Stomach (tissue), 9 donors: ENCODE data around the gene RNF11. TPM values are rescaled to one million over a fixed set of nuclear protein-coding genes. Genes with fewer than 3 reads are reported as not detected.

Experiments used
- DNase-seq, 2 donors: peaks; one replicate each; pipeline versions ENCODE4 v3.0.0 to v3.0.0-alpha.2; 2013 to 2019
- H3K27ac ChIP-seq, 5 donors: fragments of 200-600 bp in 4 of 5; sonication (generic) in 4 of 5; one replicate each; pipeline ENCODE4 v1.5.1; 2013 to 2019; ENCODE audit warnings: mild to moderate bottlenecking in 1 of 5, moderate library complexity in 1 of 5
- H3K27me3 ChIP-seq, 3 donors: fragments of 200-600 bp; sonication (generic); one replicate each; pipeline ENCODE4 v1.5.1; 2017 to 2019; ENCODE audit warnings: mixed run types in 1 of 3
- H3K36me3 ChIP-seq, 4 donors: fragments of 200-600 bp; sonication (generic); 1 replicate in 3 of 4; 2 replicates in 1 of 4; pipeline ENCODE4 v1.5.1; 2016 to 2019
- H3K4me1 ChIP-seq, 4 donors: fragments of 200-600 bp; sonication (generic); one replicate each; pipeline ENCODE4 v1.5.1; 2016 to 2019
- H3K4me3 ChIP-seq, 4 donors: fragments of 200-600 bp; sonication (generic) in 3 of 4; one replicate each; pipeline ENCODE4 v1.5.1; 2016 to 2019; ENCODE audit warnings: mild to moderate bottlenecking in 1 of 4
- H3K9me3 ChIP-seq, 4 donors: fragments of 200-600 bp; sonication (generic); one replicate each; pipeline ENCODE4 v1.5.1; 2016 to 2019
- CTCF ChIP-seq, 7 experiments: fragments of 450-650 bp in 4 of 7; fragments of 200-600 bp in 3 of 7; sonication (generic) in 3 of 7; IDR thresholded peaks; one replicate each; pipeline ENCODE4 v1.5.1; 2016 to 2019; ENCODE audit warnings: antibody characterized with exemption in 7 of 7, control low read depth in 2 of 7, mild to moderate bottlenecking in 1 of 7
- EP300 ChIP-seq: sonication (generic); formaldehyde crosslinking; IDR thresholded peaks from one replicate; pipeline ENCODE4 v1.6.1; 2017; ENCODE audit warnings: antibody characterized with exemption
- POLR2A ChIP-seq, 4 donors: fragments of 450-650 bp; IDR thresholded peaks; one replicate each; pipeline ENCODE4 v1.6.1; 2016; ENCODE audit warnings: antibody characterized with exemption in 4 of 4, control low read depth in 2 of 4, mild to moderate bottlenecking in 1 of 4, moderate library complexity in 1 of 4
- POLR2AphosphoS5 ChIP-seq, 3 donors: sonication (generic); formaldehyde crosslinking; IDR thresholded peaks; one replicate each; pipeline ENCODE4 v1.6.1; 2016; ENCODE audit warnings: antibody characterized with exemption in 3 of 3
- WGBS, 5 donors: extraction: QIAGEN DNeasy Blood & Tissue Kit in 3 of 5; methylation state at CpG; one replicate each; pipeline versions ENCODE4 v1.1.5 to v1.1.7; 2013 to 2018; 5-methylcytosine and 5-hydroxymethylcytosine counted together
- intact Hi-C: fragments of 100-400 bp; cut with DNase I; formaldehyde crosslinking; loops from one replicate; pipeline ENCODE4 v1.15.1; 2023; ENCODE audit warnings: low total_unique reads
- polyA plus RNA-seq, 3 donors: library from polyadenylated mRNA; stranded (reverse); fragments of 200-250 nt; gene quantifications; one replicate each; pipeline ENCODE4 v1.2.3, GENCODE V29; 2013
- total RNA-seq, 5 donors: library from RNA; depleted of rRNA; stranded (reverse); fragments of >200 nt; gene quantifications; one replicate each; pipeline versions ENCODE4 v1.1.0 to v1.2.3, GENCODE V29; 2014 to 2016
- donor health status: healthy with polysubstance abuse.
- donor health status: Bipolar disorder and iron deficiency.
- donor health status: healthy.

The RNF11 gene
- total and polyA plus RNA-seq, 8 donors: 34.6 to 120 (median 74.4) TPM

GRCh38 chr1:51203874-51204245 lies 32.2 kb upstream of the RNF11 start:
- TF ChIP-seq POLR2A (IDR thresholded peaks at IDR 0.05) (no peak), CTCF (IDR thresholded peaks at IDR 0.05) (no peak), EP300 (no peak), POLR2AphosphoS5 (IDR thresholded peaks at IDR 0.05) (no peak)
- no peaks in the 10 kb centered on the region for H3K36me3 ChIP-seq
- H3K27ac ChIP-seq: no peak overlapping the region
- 93 to 97% (median 95%) methylated on average over 6 of the region's 6 CpGs for WGBS, 5 donors
- intact Hi-C loops: no loop called here
- no peak overlapping the region for H3K4me3 ChIP-seq
- no peaks in the 10 kb centered on the region for H3K27me3 ChIP-seq
- no peaks in the 10 kb centered on the region for H3K9me3 ChIP-seq
- no peak for DNase-seq
- no peaks in the 10 kb centered on the region for H3K4me1 ChIP-seq

- TF ChIP-seq EP300: no peak
- TF ChIP-seq CTCF (IDR thresholded peaks at IDR 0.05): no peak
- TF ChIP-seq POLR2AphosphoS5 (IDR thresholded peaks at IDR 0.05): no peak
- TF ChIP-seq POLR2A (IDR thresholded peaks at IDR 0.05): no peak
- no peak overlapping the region for H3K4me3 ChIP-seq
- H3K27me3 ChIP-seq: no peaks in the 10 kb centered on the region
- 54 to 73% (median 66%) methylated on average over 3 of the region's 3 CpGs for WGBS, 5 donors
- no peaks in the 10 kb centered on the region for H3K36me3 ChIP-seq
- intact Hi-C loops: no loop called here
- DNase-seq: peak in 1 of 2 donors; percentile 45
- no peaks in the 10 kb centered on the region for H3K9me3 ChIP-seq
- H3K27ac ChIP-seq: no peak overlapping the region
- peaks cover 0 to 13% (median 4%) of the 10 kb centered on the region in 4 donors for H3K4me1 ChIP-seq
Measured at GRCh38 chr1:51210055-51210454, 26.0 kb upstream of the RNF11 start.

GRCh38 chr1:51210676-51211075 lies 25.4 kb upstream of the RNF11 start:
- no peak overlapping the region for H3K4me3 ChIP-seq
- no peaks in the 10 kb centered on the region for H3K9me3 ChIP-seq
- TF ChIP-seq POLR2AphosphoS5 (IDR thresholded peaks at IDR 0.05): no peak
- no peak for TF ChIP-seq CTCF (IDR thresholded peaks at IDR 0.05)
- no peak for TF ChIP-seq EP300
- TF ChIP-seq POLR2A (IDR thresholded peaks at IDR 0.05): no peak
- WGBS, 5 donors: 59 to 89% (median 86%) methylated on average over 3 of the region's 3 CpGs
- H3K36me3 ChIP-seq: no peaks in the 10 kb centered on the region
- no peak overlapping the region for H3K27ac ChIP-seq
- DNase-seq: no peak
- no peaks in the 10 kb centered on the region for H3K27me3 ChIP-seq
- peaks cover 0 to 13% (median 4%) of the 10 kb centered on the region in 4 donors for H3K4me1 ChIP-seq
- intact Hi-C loops: no loop called here

- no peak overlapping the region for H3K4me3 ChIP-seq
- peaks cover 0 to 13% (median 4%) of the 10 kb centered on the region in 4 donors for H3K4me1 ChIP-seq
- intact Hi-C loops: no loop called here
- H3K36me3 ChIP-seq: no peaks in the 10 kb centered on the region
- H3K27ac ChIP-seq: no peak overlapping the region
- no peaks in the 10 kb centered on the region for H3K9me3 ChIP-seq
- H3K27me3 ChIP-seq: no peaks in the 10 kb centered on the region
- peak in 1 of 2 donors; percentile 65 for DNase-seq
- TF ChIP-seq POLR2A (IDR thresholded peaks at IDR 0.05) (no peak), POLR2AphosphoS5 (IDR thresholded peaks at IDR 0.05) (no peak), CTCF (IDR thresholded peaks at IDR 0.05) (no peak), EP300 (no peak)
- 45 to 57% (median 53%) methylated on average over 7 of the region's 7 CpGs for WGBS, 5 donors
Measured at GRCh38 chr1:51214615-51215131, 21.4 kb upstream of the RNF11 start.
